Ovary (tissue), 9 donors: Measurements from ENCODE around the gene ST3GAL4. TPM values are rescaled to one million over a fixed set of nuclear protein-coding genes. Genes with fewer than 3 reads are reported as not detected.
"Not testable (repeated sequence)": the region's sequence is repeated elsewhere in the genome, so short reads cannot be mapped to it uniquely, and the experiment has no call there.

Experiments used
- DNase-seq, 5 donors: peaks; one replicate each; pipeline ENCODE4 v3.0.0-alpha.2; 2019 to 2020
- H3K27ac ChIP-seq, 2 donors: fragments of 200-600 bp; one replicate each; pipeline versions ENCODE4 v1.5.1 to v1.8.0; 2019 to 2022
- H3K27me3 ChIP-seq: fragments of 200-600 bp; one replicate; pipeline ENCODE4 v1.8.0; 2022
- H3K36me3 ChIP-seq: fragments of 200-600 bp; sonication (generic); one replicate; pipeline ENCODE4 v1.5.1; 2019
- H3K4me1 ChIP-seq: one replicate; pipeline ENCODE4 v1.8.1; 2013; ENCODE audit warnings: mild to moderate bottlenecking, moderate library complexity; ENCODE audit not compliant: insufficient read depth
- H3K4me3 ChIP-seq: fragments of 200-600 bp; sonication (generic); one replicate; pipeline ENCODE4 v1.5.1; 2017
- H3K9me3 ChIP-seq, 2 donors: fragments of 200-600 bp in 1 of 2; sonication (generic) in 1 of 2; one replicate each; pipeline versions ENCODE4 v1.5.1 to v1.8.1; 2013 to 2019; ENCODE audit warnings: mild to moderate bottlenecking in 1 of 2, moderate library complexity in 1 of 2
- CTCF ChIP-seq, 3 donors: fragments of 450-650 bp in 2 of 3; fragments of 200-600 bp in 1 of 3; IDR thresholded peaks; one replicate each; pipeline versions ENCODE4 v1.5.1 to v1.8.0; 2016 to 2022; ENCODE audit warnings: antibody characterized with exemption in 3 of 3, mild to moderate bottlenecking in 1 of 3
- EP300 ChIP-seq: sonication (generic); formaldehyde crosslinking; IDR thresholded peaks from one replicate; pipeline ENCODE4 v1.6.1; 2017; ENCODE audit warnings: antibody characterized with exemption
- POLR2A ChIP-seq: fragments of 450-650 bp; IDR thresholded peaks from one replicate; pipeline ENCODE4 v1.6.1; 2017; ENCODE audit warnings: antibody characterized with exemption, mild to moderate bottlenecking, moderate library complexity
- WGBS, 3 donors: extraction: QIAGEN DNeasy Blood & Tissue Kit in 1 of 3; methylation state at CpG; one replicate each; pipeline versions ENCODE4 v1.1.5 to v1.1.7; 2013 to 2017; 5-methylcytosine and 5-hydroxymethylcytosine counted together
- intact Hi-C, 4 donors: fragments of 100-400 bp; cut with DNase I; formaldehyde crosslinking; loops; one replicate each; pipeline versions ENCODE4 v1.11.0 to v1.15.1; 2022 to 2023
- polyA plus RNA-seq, 2 donors: library from polyadenylated mRNA; stranded (reverse); fragments of 200-250 nt in 1 of 2; fragments of 350-450 nt in 1 of 2; fragmentation: Illumina TruSeq in 1 of 2; extraction: RNeasy Lipid Tissue Mini Kit (QIAGEN cat#74804) in 1 of 2; gene quantifications; one replicate each; pipeline ENCODE4 v1.2.3, GENCODE V29; 2013 to 2014
- total RNA-seq, 7 donors: library from RNA; depleted of rRNA in 2 of 7; stranded (reverse); fragments of >200 nt in 2 of 7; fragmentation: NEBNext Ultra II Directional in 3 of 7; extraction: Animal tissue kit (Norgen Biotek cat#: 25700) in 3 of 7; gene quantifications; one replicate each; pipeline versions ENCODE4 v1.1.0 to v1.2.4, GENCODE V29; 2016 to 2023
- donor health status: DM: no; HTN: no; CAD: no; lungs with moderate emphysema.
- donor health status: DM: no; HTN: no; CAD: no.
- donor health status: Bipolar disorder and iron deficiency.
- donor health status: DM: yes; HTN: yes; CAD: no.
- donor health status: DM: no; HTN: no; CAD: no.
- donor health status: DM: yes; HTN: yes; CAD: no.

ST3GAL4 gene
- total and polyA plus RNA-seq, 9 donors = 75.8 to 300 (median 120) TPM

- Histone ChIP-seq H3K27ac (no peak overlapping the region), H3K4me3 (no peak overlapping the region), H3K36me3 (no peaks in the 10 kb centered on the region), H3K9me3 (no peaks in the 10 kb centered on the region), H3K27me3 (no peaks in the 10 kb centered on the region), H3K4me1 (peaks cover 16% of the 10 kb centered on the region)
- DNase-seq = peak in 2 of 5 donors; percentile 17 to 18
- 76 to 84% (median 80%) methylated on average over 4 of the region's 4 CpGs for WGBS, 3 donors
- TF ChIP-seq EP300 = no peak
- no peak for TF ChIP-seq CTCF (IDR thresholded peaks at IDR 0.05)
- TF ChIP-seq POLR2A = no peak
- intact Hi-C loops = no loop called here
Observed at GRCh38 chr11:126380909-126381308, 25.4 kb downstream of the ST3GAL4 start.

- H3K9me3 ChIP-seq, intact Hi-C loops, H3K4me3 ChIP-seq, H3K36me3 ChIP-seq, H3K27ac ChIP-seq, H3K27me3 ChIP-seq: not testable (repeated sequence)
- DNase-seq = peak in 1 of 5 donors; percentile 11
- peaks cover 18% of the 10 kb centered on the region for H3K4me1 ChIP-seq
- WGBS, 3 donors = 47 to 60% (median 55%) methylated on average over 5 to 6 of the region's 10 CpGs
Observed at GRCh38 chr11:126381960-126382359, 26.5 kb downstream of the ST3GAL4 start.

- WGBS, 3 donors = 92 to 93% (median 92%) methylated on average over 2 to 4 of the region's 4 CpGs
- H3K36me3 ChIP-seq, H3K27me3 ChIP-seq, H3K9me3 ChIP-seq, intact Hi-C loops, H3K4me3 ChIP-seq, H3K27ac ChIP-seq: not testable (repeated sequence)
- peaks cover 18% of the 10 kb centered on the region for H3K4me1 ChIP-seq
- peak in 3 of 5 donors; percentile 16 to 25 (median 22) for DNase-seq
Observed at GRCh38 chr11:126382641-126383040, 27.2 kb downstream of the ST3GAL4 start.

- H3K4me3 ChIP-seq = no peak overlapping the region
- intact Hi-C loops = no loop called here
Observed at GRCh38 chr11:126383339-126384335, 28.2 kb downstream of the ST3GAL4 start.

More at GRCh38 chr11:126383339-126384335, 28.2 kb downstream of the ST3GAL4 start:
- TF ChIP-seq POLR2A (no peak), CTCF (IDR thresholded peaks at IDR 0.05) (no peak), EP300 (no peak)
- H3K36me3 ChIP-seq = no peaks in the 10 kb centered on the region
- 79 to 82% (median 82%) methylated on average over 20 of the region's 20 CpGs for WGBS, 3 donors
- peaks cover 18% of the 10 kb centered on the region for H3K4me1 ChIP-seq
- H3K27ac ChIP-seq = no peak overlapping the region
- peak in 4 of 5 donors; percentile 21 to 30 (median 24) for DNase-seq
- no peaks in the 10 kb centered on the region for H3K27me3 ChIP-seq
- H3K9me3 ChIP-seq = no peaks in the 10 kb centered on the region
